Ishikawa (cell line): ENCODE data around the gene BCAP31.

Experiments used
- CEBPB ChIP-seq: IDR thresholded peaks from 2 replicates; pipeline ENCODE4 v1.6.1; 2012
- CREB1 ChIP-seq: IDR thresholded peaks from 2 replicates; pipeline ENCODE4 v1.6.1; 2012; ENCODE audit warnings: low read depth
- EP300 ChIP-seq: IDR thresholded peaks from 2 replicates; pipeline ENCODE4 v1.6.1; 2012; ENCODE audit warnings: borderline replicate concordance
- FOXM1 ChIP-seq: IDR thresholded peaks from 2 replicates; pipeline ENCODE4 v1.6.1; 2012; ENCODE audit warnings: low read depth, borderline replicate concordance
- NFIC ChIP-seq: IDR thresholded peaks from 2 replicates; pipeline ENCODE4 v1.6.1; 2012
- RAD21 ChIP-seq: IDR thresholded peaks from 2 replicates; pipeline ENCODE4 v1.6.1; 2012; ENCODE audit warnings: low read depth
- TAF1 ChIP-seq: IDR thresholded peaks from 2 replicates; pipeline ENCODE4 v1.6.1; 2012; ENCODE audit warnings: low read depth, mild to moderate bottlenecking
- TEAD4 ChIP-seq: IDR thresholded peaks from 2 replicates; pipeline ENCODE4 v1.6.1; 2012
- USF1 ChIP-seq: IDR thresholded peaks from 2 replicates; pipeline ENCODE4 v1.6.1; 2012
- YY1 ChIP-seq: IDR thresholded peaks from 2 replicates; pipeline ENCODE4 v1.6.1; 2012; ENCODE audit warnings: low read depth
- ZBTB7A ChIP-seq: IDR thresholded peaks from 2 replicates; pipeline ENCODE4 v1.6.1; 2012; ENCODE audit warnings: low read depth
- TF ChIP-seq, protein P1 (sequence below): IDR thresholded peaks from 2 replicates; pipeline ENCODE4 v1.6.1; 2012
- TF ChIP-seq, protein P2 (sequence below): IDR thresholded peaks from 2 replicates; pipeline ENCODE4 v1.6.1; 2012; ENCODE audit warnings: low read depth, mild to moderate bottlenecking

DNA sequence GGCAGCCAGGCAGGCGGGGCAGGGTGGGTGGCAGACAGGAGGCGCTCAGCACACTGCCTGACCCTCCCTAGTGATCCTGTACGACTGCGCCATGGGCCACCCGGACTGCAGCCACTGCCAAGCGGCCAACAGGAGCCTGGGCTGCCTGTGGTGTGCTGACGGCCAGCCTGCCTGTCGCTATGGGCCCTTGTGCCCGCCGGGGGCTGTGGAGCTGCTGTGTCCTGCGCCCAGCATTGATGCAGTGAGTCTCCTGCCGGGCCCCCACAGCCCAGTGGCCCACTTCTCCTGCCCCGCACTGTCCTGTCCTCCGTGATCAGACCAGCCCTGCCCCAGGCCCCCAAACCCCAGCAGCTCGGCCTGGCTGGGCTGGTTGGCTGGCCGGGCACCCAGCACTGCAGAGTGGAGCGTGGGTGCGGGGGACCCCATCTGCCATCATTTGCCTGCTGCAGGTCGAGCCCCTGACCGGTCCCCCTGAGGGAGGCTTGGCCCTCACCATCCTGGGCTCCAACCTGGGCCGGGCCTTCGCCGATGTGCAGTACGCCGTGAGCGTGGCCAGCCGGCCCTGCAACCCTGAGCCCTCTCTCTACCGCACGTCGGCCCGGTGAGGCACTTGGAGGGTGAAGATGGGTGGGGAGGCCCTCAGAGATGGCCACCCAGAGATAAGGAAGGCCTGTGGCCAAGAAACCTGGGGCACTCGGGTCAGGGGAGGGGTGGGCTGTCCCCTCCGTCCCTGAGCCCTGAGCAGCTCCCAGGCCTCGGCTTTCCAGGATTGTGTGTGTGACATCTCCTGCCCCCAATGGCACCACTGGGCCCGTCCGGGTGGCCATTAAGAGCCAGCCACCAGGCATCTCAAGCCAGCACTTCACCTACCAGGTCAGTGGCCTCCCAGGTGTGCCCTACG lies 47.5 kb upstream of the BCAP31 start:
- no peak for TF ChIP-seq TAF1
- TF ChIP-seq EP300, result no peak
- TF ChIP-seq YY1, result no peak
- TF ChIP-seq, protein P1, sequence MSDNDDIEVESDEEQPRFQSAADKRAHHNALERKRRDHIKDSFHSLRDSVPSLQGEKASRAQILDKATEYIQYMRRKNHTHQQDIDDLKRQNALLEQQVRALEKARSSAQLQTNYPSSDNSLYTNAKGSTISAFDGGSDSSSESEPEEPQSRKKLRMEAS, result no peak
- TF ChIP-seq FOXM1, result no peak
- TF ChIP-seq ZBTB7A, result no peak
- TF ChIP-seq CREB1, result no peak
- TF ChIP-seq RAD21, result no peak
- TF ChIP-seq NFIC, result no peak
- no peak for TF ChIP-seq CEBPB
- TF ChIP-seq TEAD4, result no peak
- TF ChIP-seq, protein P2, sequence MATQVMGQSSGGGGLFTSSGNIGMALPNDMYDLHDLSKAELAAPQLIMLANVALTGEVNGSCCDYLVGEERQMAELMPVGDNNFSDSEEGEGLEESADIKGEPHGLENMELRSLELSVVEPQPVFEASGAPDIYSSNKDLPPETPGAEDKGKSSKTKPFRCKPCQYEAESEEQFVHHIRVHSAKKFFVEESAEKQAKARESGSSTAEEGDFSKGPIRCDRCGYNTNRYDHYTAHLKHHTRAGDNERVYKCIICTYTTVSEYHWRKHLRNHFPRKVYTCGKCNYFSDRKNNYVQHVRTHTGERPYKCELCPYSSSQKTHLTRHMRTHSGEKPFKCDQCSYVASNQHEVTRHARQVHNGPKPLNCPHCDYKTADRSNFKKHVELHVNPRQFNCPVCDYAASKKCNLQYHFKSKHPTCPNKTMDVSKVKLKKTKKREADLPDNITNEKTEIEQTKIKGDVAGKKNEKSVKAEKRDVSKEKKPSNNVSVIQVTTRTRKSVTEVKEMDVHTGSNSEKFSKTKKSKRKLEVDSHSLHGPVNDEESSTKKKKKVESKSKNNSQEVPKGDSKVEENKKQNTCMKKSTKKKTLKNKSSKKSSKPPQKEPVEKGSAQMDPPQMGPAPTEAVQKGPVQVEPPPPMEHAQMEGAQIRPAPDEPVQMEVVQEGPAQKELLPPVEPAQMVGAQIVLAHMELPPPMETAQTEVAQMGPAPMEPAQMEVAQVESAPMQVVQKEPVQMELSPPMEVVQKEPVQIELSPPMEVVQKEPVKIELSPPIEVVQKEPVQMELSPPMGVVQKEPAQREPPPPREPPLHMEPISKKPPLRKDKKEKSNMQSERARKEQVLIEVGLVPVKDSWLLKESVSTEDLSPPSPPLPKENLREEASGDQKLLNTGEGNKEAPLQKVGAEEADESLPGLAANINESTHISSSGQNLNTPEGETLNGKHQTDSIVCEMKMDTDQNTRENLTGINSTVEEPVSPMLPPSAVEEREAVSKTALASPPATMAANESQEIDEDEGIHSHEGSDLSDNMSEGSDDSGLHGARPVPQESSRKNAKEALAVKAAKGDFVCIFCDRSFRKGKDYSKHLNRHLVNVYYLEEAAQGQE, result no peak
- TF ChIP-seq USF1, result no peak
